HepG2 (cell line): Measurements from ENCODE around the gene OVAAL.

ENCODE experiments used
- ATF7 ChIP-seq, 2 experiments: fragments of 450-650 bp in 1 of 2; sonication (generic) in 1 of 2; formaldehyde crosslinking in 1 of 2; IDR thresholded peaks; 2 replicates each; pipeline versions ENCODE4 v1.4.0 to v1.6.1; 2016 to 2020; ENCODE audit warnings: antibody characterized with exemption in 1 of 2, mild to moderate bottlenecking in 1 of 2, missing genetic modification reagents in 1 of 2
- CTCF ChIP-seq: sonication (generic); formaldehyde crosslinking; IDR thresholded peaks from 2 replicates; pipeline ENCODE4 v1.5.0; 2020; ENCODE audit warnings: mild to moderate bottlenecking, missing genetic modification reagents, moderate library complexity
- DZIP1 ChIP-seq: sonication (generic); formaldehyde crosslinking; IDR thresholded peaks from 2 replicates; pipeline ENCODE4 v1.5.0; 2020; ENCODE audit warnings: mild to moderate bottlenecking, missing genetic modification reagents
- KAT7 ChIP-seq: IDR thresholded peaks from 2 replicates; pipeline ENCODE4 v1.6.1; 2018; ENCODE audit warnings: borderline replicate concordance, missing compliant biosample characterization
- POLR2A ChIP-seq, 2 experiments: IDR thresholded peaks; 2 replicates each; pipeline ENCODE4 v1.6.1; 2011; ENCODE audit warnings: low read depth in 2 of 2, low read length in 2 of 2, mild to moderate bottlenecking in 1 of 2, moderate library complexity in 1 of 2; ENCODE audit not compliant: insufficient read depth in 1 of 2
- RAD21 ChIP-seq: fragments of 450-650 bp; formaldehyde crosslinking; IDR thresholded peaks from 2 replicates; pipeline ENCODE4 v1.5.0; 2020; ENCODE audit warnings: mild to moderate bottlenecking
- SNRNP70 ChIP-seq: fragments of 200-400 bp; formaldehyde crosslinking; IDR thresholded peaks from 2 replicates; pipeline ENCODE4 v1.6.1; 2017; ENCODE audit warnings: mild to moderate bottlenecking, low read depth, low read length, moderate library complexity
- ZBTB1 ChIP-seq: sonication (generic); formaldehyde crosslinking; IDR thresholded peaks from 2 replicates; pipeline ENCODE4 v1.4.0; 2020; ENCODE audit warnings: missing genetic modification reagents, borderline replicate concordance

DNA sequence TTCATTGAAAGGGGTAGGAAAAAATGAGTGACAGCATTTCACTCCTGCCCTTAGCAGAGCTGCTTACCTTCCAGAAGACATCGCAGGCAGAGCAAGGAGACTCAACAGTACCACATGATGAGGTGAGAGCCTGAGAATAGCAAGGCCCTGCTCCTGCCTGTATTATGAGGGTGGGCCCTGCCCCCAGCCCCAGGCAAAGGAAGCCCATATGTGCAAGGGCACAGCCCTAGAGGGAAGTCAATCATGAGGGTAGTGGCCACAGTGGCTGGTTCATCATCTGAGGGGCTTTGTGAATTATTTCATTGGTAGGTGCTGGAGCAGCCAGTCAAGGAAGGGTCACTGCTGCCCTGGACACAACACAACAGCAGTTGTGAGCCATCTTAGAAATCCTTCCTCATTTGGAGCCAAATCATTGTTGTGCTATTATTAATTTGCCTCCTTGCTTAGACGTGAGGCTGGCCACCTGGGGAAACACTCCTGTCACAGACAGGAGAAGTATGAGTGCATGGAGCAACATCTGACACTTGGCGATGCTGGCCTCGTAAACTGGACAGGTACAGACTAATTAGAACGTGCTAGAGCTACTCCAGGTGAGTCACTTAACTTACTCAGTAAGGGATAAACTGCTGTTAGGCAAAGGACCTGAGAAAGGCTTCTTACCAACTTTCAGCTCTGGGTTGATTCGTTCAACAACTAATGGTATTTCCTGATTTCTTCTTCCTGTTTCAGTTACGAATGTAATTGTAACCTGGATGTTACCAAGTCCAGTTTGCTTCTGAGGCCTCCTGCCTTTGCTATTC, 33.6 kb upstream of the OVAAL start:
- TF ChIP-seq SNRNP70 (no peak), DZIP1 (no peak), RAD21 (CRISPR knock-in tag) (no peak), POLR2A (IDR thresholded peaks at IDR 0.05; ENCODE audit: insufficient read depth in 1 of 2, low read depth in 2 of 2, low read length in 2 of 2) (no peak), CTCF (no peak), ATF7 (IDR thresholded peaks at IDR 0.05) (no peak), ATF7 (CRISPR knock-in tag; IDR thresholded peaks at IDR 0.05) (no peak), ZBTB1 (CRISPR knock-in tag) (no peak), KAT7 (CRISPR knock-in tag) (no peak)
